ENCODE results near the gene CTRB1.

GRCh38 chr16:75207831-75208230, 11.0 kb upstream of the CTRB1 start:
- TF ChIP-seq, protein P1, sequence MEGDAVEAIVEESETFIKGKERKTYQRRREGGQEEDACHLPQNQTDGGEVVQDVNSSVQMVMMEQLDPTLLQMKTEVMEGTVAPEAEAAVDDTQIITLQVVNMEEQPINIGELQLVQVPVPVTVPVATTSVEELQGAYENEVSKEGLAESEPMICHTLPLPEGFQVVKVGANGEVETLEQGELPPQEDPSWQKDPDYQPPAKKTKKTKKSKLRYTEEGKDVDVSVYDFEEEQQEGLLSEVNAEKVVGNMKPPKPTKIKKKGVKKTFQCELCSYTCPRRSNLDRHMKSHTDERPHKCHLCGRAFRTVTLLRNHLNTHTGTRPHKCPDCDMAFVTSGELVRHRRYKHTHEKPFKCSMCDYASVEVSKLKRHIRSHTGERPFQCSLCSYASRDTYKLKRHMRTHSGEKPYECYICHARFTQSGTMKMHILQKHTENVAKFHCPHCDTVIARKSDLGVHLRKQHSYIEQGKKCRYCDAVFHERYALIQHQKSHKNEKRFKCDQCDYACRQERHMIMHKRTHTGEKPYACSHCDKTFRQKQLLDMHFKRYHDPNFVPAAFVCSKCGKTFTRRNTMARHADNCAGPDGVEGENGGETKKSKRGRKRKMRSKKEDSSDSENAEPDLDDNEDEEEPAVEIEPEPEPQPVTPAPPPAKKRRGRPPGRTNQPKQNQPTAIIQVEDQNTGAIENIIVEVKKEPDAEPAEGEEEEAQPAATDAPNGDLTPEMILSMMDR (IDR thresholded peaks at IDR 0.05): no peak
- TF ChIP-seq POLR2AphosphoS5 (IDR thresholded peaks at IDR 0.05): no peak
- TF ChIP-seq POLR2A (IDR thresholded peaks at IDR 0.05): no peak

Measured in upper lobe of left lung (tissue), 4 donors.